K562 (cell line): Measurements from ENCODE around the gene PRR9.

Source experiments
- E2F4 ChIP-seq: sonication (generic); formaldehyde crosslinking; IDR thresholded peaks from 2 replicates; pipeline ENCODE4 v1.8.0; 2022; ENCODE audit warnings: mild to moderate bottlenecking, low read depth, missing genetic modification reagents
- PTBP1 ChIP-seq: fragments of 200-400 bp; formaldehyde crosslinking; IDR thresholded peaks from 2 replicates; pipeline ENCODE4 v1.6.1; 2017; ENCODE audit warnings: low read depth, low read length
- SMARCE1 ChIP-seq: fragments of 450-650 bp; IDR thresholded peaks from 2 replicates; pipeline ENCODE4 v1.7.1; 2016; ENCODE audit warnings: mild to moderate bottlenecking
- SPI1 ChIP-seq: IDR thresholded peaks from 2 replicates; pipeline ENCODE4 v1.6.1; 2011; ENCODE audit warnings: low read depth, low read length, control low read depth, borderline replicate concordance
- TCF7L2 ChIP-seq: fragments of 150-350 bp; IDR thresholded peaks from 2 replicates; pipeline ENCODE4 v1.6.1; 2016; ENCODE audit warnings: low read depth, mild to moderate bottlenecking, low read length, moderate library complexity
- ZKSCAN1 ChIP-seq: fragments of 150-350 bp; IDR thresholded peaks from 2 replicates; pipeline ENCODE4 v1.6.1; 2016; ENCODE audit warnings: low read depth, low read length
- ZNF431 ChIP-seq: sonication (generic); formaldehyde crosslinking; IDR thresholded peaks from 2 replicates; pipeline ENCODE4 v1.8.0; 2022; ENCODE audit warnings: mild to moderate bottlenecking, missing genetic modification reagents
- TF ChIP-seq, protein P1 (sequence below), 3 experiments: IDR thresholded peaks in 2 of 3; conservative IDR thresholded peaks in 1 of 3; 2 replicates each; pipeline ENCODE4 v1.5.1; 2011 to 2012; ENCODE audit warnings: low read length in 3 of 3, mild to moderate bottlenecking in 3 of 3, control low read depth in 2 of 3, improper control_type of control experiment in 1 of 3, inconsistent platforms in 1 of 3, low read depth in 1 of 3, mixed read lengths in 1 of 3, moderate library complexity in 1 of 3; ENCODE audit not compliant: insufficient read depth in 2 of 3

- TF ChIP-seq SPI1 (no peak), ZNF431 (no peak), E2F4 (CRISPR knock-in tag) (no peak), SMARCE1 (no peak), TCF7L2 (no peak), PTBP1 (no peak), ZKSCAN1 (no peak)
- TF ChIP-seq, protein P1, sequence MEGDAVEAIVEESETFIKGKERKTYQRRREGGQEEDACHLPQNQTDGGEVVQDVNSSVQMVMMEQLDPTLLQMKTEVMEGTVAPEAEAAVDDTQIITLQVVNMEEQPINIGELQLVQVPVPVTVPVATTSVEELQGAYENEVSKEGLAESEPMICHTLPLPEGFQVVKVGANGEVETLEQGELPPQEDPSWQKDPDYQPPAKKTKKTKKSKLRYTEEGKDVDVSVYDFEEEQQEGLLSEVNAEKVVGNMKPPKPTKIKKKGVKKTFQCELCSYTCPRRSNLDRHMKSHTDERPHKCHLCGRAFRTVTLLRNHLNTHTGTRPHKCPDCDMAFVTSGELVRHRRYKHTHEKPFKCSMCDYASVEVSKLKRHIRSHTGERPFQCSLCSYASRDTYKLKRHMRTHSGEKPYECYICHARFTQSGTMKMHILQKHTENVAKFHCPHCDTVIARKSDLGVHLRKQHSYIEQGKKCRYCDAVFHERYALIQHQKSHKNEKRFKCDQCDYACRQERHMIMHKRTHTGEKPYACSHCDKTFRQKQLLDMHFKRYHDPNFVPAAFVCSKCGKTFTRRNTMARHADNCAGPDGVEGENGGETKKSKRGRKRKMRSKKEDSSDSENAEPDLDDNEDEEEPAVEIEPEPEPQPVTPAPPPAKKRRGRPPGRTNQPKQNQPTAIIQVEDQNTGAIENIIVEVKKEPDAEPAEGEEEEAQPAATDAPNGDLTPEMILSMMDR (IDR thresholded peaks at IDR 0.05 in 2 of 3, conservative IDR thresholded peaks at IDR 0.05 in 1 of 3; ENCODE audit: insufficient read depth in 2 of 3, low read depth in 1 of 3, low read length in 3 of 3), result no peak
These were observed 15.2 kb downstream of the PRR9 start for GRCh38 chr1:153232553-153232952.
